Endometrium (tissue), 2 donors: Measurements from ENCODE around the gene GCSAM.
"Not testable (repeated sequence)": the region's sequence is repeated elsewhere in the genome, so short reads cannot be mapped to it uniquely, and the experiment has no call there.

Experiments
- FAIRE-seq: peaks from 2 replicates; lab custom pipeline; 2012; peaks lifted over from hg19 to GRCh38; lab: Jason Lieb, UNC
- donor health status: control.
- donor health status: control.

Gene GCSAM

DNA sequence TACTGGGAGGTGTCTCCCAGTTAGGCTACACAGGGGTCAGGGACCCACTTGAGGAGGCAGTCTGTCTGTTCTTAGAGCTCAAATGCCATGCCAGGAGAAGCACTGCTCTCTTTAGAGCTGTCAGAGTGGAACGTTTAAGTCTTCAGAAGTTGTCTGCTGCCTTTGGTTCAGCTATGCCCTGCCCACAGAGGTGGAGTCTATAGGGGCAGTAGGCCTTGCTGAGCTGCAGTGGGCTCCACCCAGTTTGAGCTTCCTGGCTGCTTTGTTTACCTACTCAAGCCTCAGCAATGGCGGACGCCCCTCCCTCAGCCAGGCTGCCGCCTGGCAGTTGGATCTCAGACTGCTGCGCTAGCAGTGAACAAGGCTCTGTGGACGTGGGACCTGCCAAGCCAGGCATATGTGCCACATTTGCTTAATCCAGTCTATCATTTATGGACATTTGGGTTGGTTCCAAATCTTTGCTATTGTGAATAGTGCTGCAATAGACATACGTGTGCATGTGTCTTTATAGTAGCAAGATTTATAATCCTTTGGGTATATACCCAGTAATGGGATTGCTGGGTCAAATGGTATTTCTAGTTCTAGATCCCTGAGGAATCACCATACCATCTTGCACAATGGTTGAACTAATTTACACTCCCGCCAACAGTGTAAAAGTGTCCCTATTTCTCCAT is 60.5 kb downstream of the GCSAM start:
- FAIRE-seq = not testable (repeated sequence)
